Lower lobe of right lung (tissue), 2 donors: ENCODE results near the gene MCTP1. TPM values are rescaled to one million over a fixed set of nuclear protein-coding genes. Genes with fewer than 3 reads are reported as not detected.

Experiments used
- ATAC-seq, 2 donors: fragments of 200-7000 bp; cut with Tn5 transposase; one replicate each; pipeline ENCODE4 v1.9.1; 2020 to 2022; ENCODE audit warnings: mild to moderate bottlenecking in 2 of 2, moderate library complexity in 2 of 2
- DNase-seq: peaks from one replicate; pipeline ENCODE4 v3.0.0-alpha.2; 2020
- H3K27ac ChIP-seq: fragments of 200-600 bp; one replicate; pipeline ENCODE4 v1.8.0; 2022
- H3K27me3 ChIP-seq: fragments of 200-600 bp; one replicate; pipeline ENCODE4 v1.8.0; 2022; ENCODE audit warnings: low read depth
- H3K36me3 ChIP-seq: fragments of 200-600 bp; one replicate; pipeline ENCODE4 v1.8.0; 2022; ENCODE audit warnings: mild to moderate bottlenecking
- H3K4me1 ChIP-seq: fragments of 200-600 bp; one replicate; pipeline ENCODE4 v1.8.0; 2022
- H3K4me3 ChIP-seq: fragments of 200-600 bp; one replicate; pipeline ENCODE4 v1.8.0; 2022; ENCODE audit warnings: mild to moderate bottlenecking
- H3K9me3 ChIP-seq: fragments of 200-600 bp; one replicate; pipeline ENCODE4 v1.8.0; 2022
- CTCF ChIP-seq: fragments of 200-600 bp; IDR thresholded peaks from one replicate; pipeline ENCODE4 v1.8.0; 2022; ENCODE audit warnings: antibody characterized with exemption, mild to moderate bottlenecking
- intact Hi-C: fragments of 100-400 bp; cut with DNase I; formaldehyde crosslinking; loops from one replicate; pipeline ENCODE4 v1.11.0; 2022
- total RNA-seq: library from RNA; stranded (reverse); fragmentation: NEBNext Ultra II Directional; extraction: Animal tissue kit (Norgen Biotek cat#: 25700); gene quantifications from one replicate; pipeline ENCODE4 v1.2.1, GENCODE V29; 2021
- donor health status: DM: no; HTN: yes; CAD: no; lungs with severe emphysema.

Gene MCTP1
- total RNA-seq, 1 donor from 2014 or later = 38.7 TPM

- Histone ChIP-seq H3K27me3 (no peaks in the 10 kb centered on the region), H3K27ac (no peak overlapping the region), H3K9me3 (no peaks in the 10 kb centered on the region), H3K36me3 (peaks cover 12% of the 10 kb centered on the region), H3K4me1 (no peaks in the 10 kb centered on the region), H3K4me3 (no peak overlapping the region)
- TF ChIP-seq CTCF = no peak
- DNase-seq = no peak
- no peak for ATAC-seq
- intact Hi-C loops = no loop called here
Observed at GRCh38 chr5:94901191-94901979, 383.5 kb downstream of the MCTP1 start.

GRCh38 chr5:94900006-94900505 lies 384.8 kb downstream of the MCTP1 start:
- Histone ChIP-seq H3K4me1 (no peaks in the 10 kb centered on the region), H3K4me3 (no peak overlapping the region), H3K36me3 (peaks cover 2% of the 10 kb centered on the region), H3K9me3 (no peaks in the 10 kb centered on the region), H3K27me3 (no peaks in the 10 kb centered on the region), H3K27ac (no peak overlapping the region)
- DNase-seq (no peak), ATAC-seq (no peak)
- intact Hi-C loops = no loop called here
- TF ChIP-seq CTCF = no peak

GRCh38 chr5:94893412-94894135 lies 391.3 kb downstream of the MCTP1 start:
- ATAC-seq = no peak
- DNase-seq = no peak
- Histone ChIP-seq H3K27me3 (no peaks in the 10 kb centered on the region), H3K4me3 (no peak overlapping the region), H3K9me3 (no peaks in the 10 kb centered on the region), H3K27ac (no peak overlapping the region), H3K4me1 (no peaks in the 10 kb centered on the region), H3K36me3 (peaks cover 9% of the 10 kb centered on the region)
- intact Hi-C loops = no loop called here
- no peak for TF ChIP-seq CTCF

GRCh38 chr5:94891972-94892371 lies 392.9 kb downstream of the MCTP1 start:
- Histone ChIP-seq H3K4me3 (no peak overlapping the region), H3K27ac (no peak overlapping the region), H3K36me3 (peaks cover 9% of the 10 kb centered on the region), H3K4me1 (no peaks in the 10 kb centered on the region), H3K9me3 (no peaks in the 10 kb centered on the region), H3K27me3 (no peaks in the 10 kb centered on the region)
- intact Hi-C loops = no loop called here
- TF ChIP-seq CTCF = no peak
- ATAC-seq (no peak), DNase-seq (no peak)

- intact Hi-C loops = no loop called here
- DNase-seq (no peak), ATAC-seq (no peak)
- Histone ChIP-seq H3K27me3 (no peaks in the 10 kb centered on the region), H3K4me1 (no peaks in the 10 kb centered on the region), H3K36me3 (peaks cover 9% of the 10 kb centered on the region), H3K4me3 (no peak overlapping the region), H3K27ac (no peak overlapping the region), H3K9me3 (no peaks in the 10 kb centered on the region)
- no peak for TF ChIP-seq CTCF
Observed at GRCh38 chr5:94891565-94891964, 393.3 kb downstream of the MCTP1 start.
